CD4-positive, alpha-beta T cell treated with Interleukin-10 for 1 hour (primary cell): ENCODE measurements around the gene FAM227B.

Experiments
- DNase-seq: peaks from one replicate; pipeline ENCODE4 v3.0.0-alpha.2; 2020

The FAM227B gene

DNA sequence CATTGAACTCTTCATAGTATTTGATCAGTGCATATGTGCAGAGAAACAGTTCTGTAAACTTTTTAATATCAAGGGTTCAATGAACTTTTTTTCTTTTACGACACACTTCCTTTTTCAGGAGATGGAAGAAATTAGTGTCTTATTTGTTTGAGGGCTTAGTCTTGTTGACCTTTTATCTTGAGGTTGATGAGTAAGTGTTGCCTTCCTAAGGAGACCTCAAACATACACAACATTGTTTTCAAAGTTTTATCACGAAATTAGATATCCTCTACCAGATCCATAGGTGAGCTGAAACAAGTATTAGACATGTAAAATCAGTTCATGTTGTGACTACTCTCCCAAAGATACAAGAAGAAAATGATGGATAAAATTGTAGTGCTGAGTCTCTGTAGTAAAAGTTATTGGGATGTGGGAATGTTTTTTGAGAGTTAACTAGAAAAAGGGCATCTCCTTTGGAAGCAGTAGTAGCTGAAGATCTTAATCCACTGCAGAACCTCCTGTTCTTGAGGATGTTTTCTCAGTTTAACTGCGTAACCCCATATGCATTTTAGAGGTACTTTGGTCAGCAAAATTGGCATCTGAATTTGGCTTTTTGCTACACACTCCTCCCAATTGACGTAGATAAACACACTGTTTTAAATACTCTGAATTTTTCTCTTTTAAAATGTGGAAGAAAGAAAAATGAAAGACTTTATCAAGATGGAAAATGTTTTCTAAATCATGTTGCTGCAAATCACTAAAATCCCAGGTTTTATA, 333.8 kb downstream of the FAM227B start:
- no peak for DNase-seq

DNA sequence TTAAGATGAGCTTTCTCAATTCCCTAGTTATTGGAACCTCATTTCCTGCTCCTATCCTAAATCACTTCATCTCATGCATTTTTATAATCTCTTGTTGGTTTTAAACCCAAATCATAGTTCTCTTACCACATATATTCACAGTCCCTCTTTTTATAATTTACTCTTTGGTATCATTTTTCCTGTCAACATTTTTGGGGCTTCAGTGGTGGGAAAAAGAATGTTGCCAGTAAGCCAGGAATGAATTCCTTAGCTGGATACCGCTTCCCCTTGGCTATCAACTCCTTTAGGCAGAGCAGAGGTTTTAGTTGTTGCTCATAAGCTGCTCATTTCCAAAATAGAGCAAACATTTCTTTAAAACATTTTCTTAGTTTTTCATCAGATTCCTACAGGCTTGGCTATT, 338.3 kb downstream of the FAM227B start:
- DNase-seq, result no peak

DNA sequence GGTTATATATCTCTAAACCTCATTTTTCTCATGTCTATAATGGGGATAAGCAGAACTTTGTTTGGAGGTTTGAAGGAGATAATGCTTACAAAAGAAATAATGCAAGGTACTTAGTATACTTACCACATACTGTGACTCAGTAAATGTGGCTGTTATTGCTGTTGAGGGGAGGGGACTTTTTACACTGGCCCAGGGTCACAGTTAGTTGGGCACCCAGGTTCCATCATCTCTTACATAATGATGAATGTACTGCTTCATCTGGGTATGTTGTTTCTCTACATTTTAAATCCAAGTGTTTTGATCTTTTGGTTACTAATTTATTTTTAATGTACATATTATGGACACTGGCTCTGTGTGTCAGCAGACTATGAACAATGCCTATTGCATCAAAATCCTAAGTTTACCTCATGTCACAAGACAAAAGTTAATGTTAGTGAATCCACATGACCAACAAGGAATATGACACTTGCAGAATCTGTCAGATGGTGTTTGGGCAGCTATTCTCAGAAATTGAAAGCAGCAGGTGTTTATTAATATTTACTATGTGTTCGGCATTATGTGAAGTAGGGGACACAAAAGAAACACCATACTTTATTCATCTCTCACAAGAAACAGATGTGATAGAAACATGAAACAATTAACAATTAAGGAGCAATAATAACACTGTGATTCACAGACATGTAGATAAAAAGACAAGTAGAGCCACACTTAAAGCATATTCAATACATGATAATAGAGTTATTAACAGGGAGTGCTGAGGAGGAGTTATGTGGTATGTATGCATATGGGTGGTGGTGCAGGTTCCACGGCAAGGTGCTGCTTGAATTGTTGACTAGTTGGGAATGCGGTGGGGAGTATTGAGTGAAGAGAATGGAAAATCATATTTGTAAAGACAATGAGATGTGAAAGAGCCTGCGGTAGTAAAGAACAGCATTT, 340.8 kb downstream of the FAM227B start:
- no peak for DNase-seq

DNA sequence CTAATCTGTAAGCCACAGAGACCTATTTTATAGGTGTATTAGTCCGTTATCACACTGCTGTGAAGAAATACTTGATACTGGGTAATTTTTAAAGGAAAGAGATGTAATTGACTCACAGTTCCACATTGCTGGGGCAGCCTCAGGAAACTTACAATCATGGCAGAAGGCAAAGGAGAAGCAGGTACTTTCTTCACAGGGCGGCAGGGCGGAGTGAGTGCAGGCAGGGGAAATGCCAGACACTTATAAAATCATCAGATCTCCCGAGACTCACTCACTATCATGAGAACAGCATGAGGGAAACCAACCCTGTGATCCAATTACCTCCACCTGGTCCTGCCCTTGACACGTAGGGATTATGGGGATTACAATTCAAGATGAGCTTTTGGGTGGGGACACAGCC, 341.9 kb downstream of the FAM227B start:
- DNase-seq, result no peak
